ENCODE measurements around the gene RTCA.
"Not testable (repeated sequence)": the region's sequence is repeated elsewhere in the genome, so short reads cannot be mapped to it uniquely, and the experiment has no call there.

The RTCA gene

GRCh38 chr1:100279954-100280682, 14.1 kb downstream of the RTCA start:
- no peak for DNase-seq
- H3K27me3 ChIP-seq, result no peaks in the 10 kb centered on the region
- peaks cover 54% of the 10 kb centered on the region for H3K36me3 ChIP-seq
- H3K4me1 ChIP-seq, result no peaks in the 10 kb centered on the region
- no peak for TF ChIP-seq CTCF (IDR thresholded peaks at IDR 0.05; ENCODE audit: low read depth, low read length)
- H3K4me3 ChIP-seq (ENCODE audit: low read depth, low read length), result no peak overlapping the region
- no peaks in the 10 kb centered on the region for H3K9me3 ChIP-seq

GRCh38 chr1:100284591-100284990, 18.6 kb downstream of the RTCA start:
- no peaks in the 10 kb centered on the region for H3K9me3 ChIP-seq
- H3K4me1 ChIP-seq, result no peaks in the 10 kb centered on the region
- peaks cover 37% of the 10 kb centered on the region for H3K36me3 ChIP-seq
- no peak overlapping the region for H3K4me3 ChIP-seq (ENCODE audit: low read depth, low read length)
- no peaks in the 10 kb centered on the region for H3K27me3 ChIP-seq
- no peak for TF ChIP-seq CTCF (IDR thresholded peaks at IDR 0.05; ENCODE audit: low read depth, low read length)
- no peak for DNase-seq

GRCh38 chr1:100287162-100287561, 21.1 kb downstream of the RTCA start:
- no peak for DNase-seq
- Histone ChIP-seq H3K4me1 (no peaks in the 10 kb centered on the region), H3K9me3 (no peaks in the 10 kb centered on the region), H3K4me3 (ENCODE audit: low read depth, low read length) (no peak overlapping the region), H3K36me3 (peaks cover 51% of the 10 kb centered on the region), H3K27me3 (no peaks in the 10 kb centered on the region)
- no peak for TF ChIP-seq CTCF (IDR thresholded peaks at IDR 0.05; ENCODE audit: low read depth, low read length)

- H3K4me1 ChIP-seq, result no peaks in the 10 kb centered on the region
- no peak overlapping the region for H3K4me3 ChIP-seq (ENCODE audit: low read depth, low read length)
- no peaks in the 10 kb centered on the region for H3K9me3 ChIP-seq
- no peak for DNase-seq
- H3K27me3 ChIP-seq, result no peaks in the 10 kb centered on the region
- H3K36me3 ChIP-seq, result peaks cover 38% of the 10 kb centered on the region
- no peak for TF ChIP-seq CTCF (IDR thresholded peaks at IDR 0.05; ENCODE audit: low read depth, low read length)
Observed at GRCh38 chr1:100290291-100290690, 24.3 kb downstream of the RTCA start.

GRCh38 chr1:100292711-100293110, 26.7 kb downstream of the RTCA start:
- no peak overlapping the region for H3K4me3 ChIP-seq (ENCODE audit: low read depth, low read length)
- no peaks in the 10 kb centered on the region for H3K27me3 ChIP-seq
- no peaks in the 10 kb centered on the region for H3K9me3 ChIP-seq
- no peaks in the 10 kb centered on the region for H3K4me1 ChIP-seq
- no peak for TF ChIP-seq CTCF (IDR thresholded peaks at IDR 0.05; ENCODE audit: low read depth, low read length)
- no peak for DNase-seq
- peaks cover 29% of the 10 kb centered on the region for H3K36me3 ChIP-seq

GRCh38 chr1:100296140-100296539, 30.1 kb downstream of the RTCA start:
- Histone ChIP-seq H3K4me3 (ENCODE audit: low read depth, low read length) (no peak overlapping the region), H3K27me3 (no peaks in the 10 kb centered on the region), H3K36me3 (peaks cover 14% of the 10 kb centered on the region), H3K9me3 (no peaks in the 10 kb centered on the region), H3K4me1 (no peaks in the 10 kb centered on the region)
- no peak for DNase-seq
- no peak for TF ChIP-seq CTCF (IDR thresholded peaks at IDR 0.05; ENCODE audit: low read depth, low read length)

- H3K9me3 ChIP-seq; H3K36me3 ChIP-seq; H3K4me3 ChIP-seq (ENCODE audit: low read depth, low read length); H3K27me3 ChIP-seq; DNase-seq; H3K4me1 ChIP-seq: not testable (repeated sequence)
Observed at GRCh38 chr1:100296997-100297396, 31.0 kb downstream of the RTCA start.

Data from BE2C (cell line).